ENCODE results near the gene COL6A2.
"Not testable (repeated sequence)": the region's sequence is repeated elsewhere in the genome, so short reads cannot be mapped to it uniquely, and the experiment has no call there.

Gene COL6A2

DNA sequence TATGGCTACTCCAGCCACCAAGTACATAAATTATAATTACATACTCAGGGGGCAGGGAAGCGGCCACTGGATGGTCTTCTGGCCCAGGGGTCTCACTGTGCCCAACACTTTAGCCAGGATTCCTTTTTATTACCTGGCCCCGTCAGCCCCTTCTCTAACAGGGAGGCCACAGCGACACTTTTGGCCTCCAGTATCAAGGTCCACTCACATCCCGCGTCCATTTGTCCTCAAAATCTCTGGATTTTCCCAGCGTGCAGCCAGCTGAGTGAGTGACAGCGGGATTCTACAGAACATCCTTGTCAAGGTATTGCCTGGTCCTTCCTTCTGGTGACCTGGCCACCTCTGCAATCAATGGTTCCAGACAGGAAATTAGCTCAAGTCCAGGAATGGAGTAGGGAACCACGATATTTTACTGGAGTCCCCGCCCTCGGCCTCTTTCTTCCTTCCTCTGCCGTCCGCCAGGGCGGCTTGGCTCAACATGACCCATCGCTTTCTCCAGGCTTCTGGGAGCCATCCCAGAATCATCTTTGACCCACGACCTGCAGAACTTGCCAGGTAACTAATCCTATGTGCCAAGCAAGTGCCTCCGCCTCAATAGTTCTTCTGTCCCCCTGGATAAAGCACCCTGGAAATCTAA, 2.7 kb upstream of the COL6A2 start:
- no peak for DNase-seq

DNA sequence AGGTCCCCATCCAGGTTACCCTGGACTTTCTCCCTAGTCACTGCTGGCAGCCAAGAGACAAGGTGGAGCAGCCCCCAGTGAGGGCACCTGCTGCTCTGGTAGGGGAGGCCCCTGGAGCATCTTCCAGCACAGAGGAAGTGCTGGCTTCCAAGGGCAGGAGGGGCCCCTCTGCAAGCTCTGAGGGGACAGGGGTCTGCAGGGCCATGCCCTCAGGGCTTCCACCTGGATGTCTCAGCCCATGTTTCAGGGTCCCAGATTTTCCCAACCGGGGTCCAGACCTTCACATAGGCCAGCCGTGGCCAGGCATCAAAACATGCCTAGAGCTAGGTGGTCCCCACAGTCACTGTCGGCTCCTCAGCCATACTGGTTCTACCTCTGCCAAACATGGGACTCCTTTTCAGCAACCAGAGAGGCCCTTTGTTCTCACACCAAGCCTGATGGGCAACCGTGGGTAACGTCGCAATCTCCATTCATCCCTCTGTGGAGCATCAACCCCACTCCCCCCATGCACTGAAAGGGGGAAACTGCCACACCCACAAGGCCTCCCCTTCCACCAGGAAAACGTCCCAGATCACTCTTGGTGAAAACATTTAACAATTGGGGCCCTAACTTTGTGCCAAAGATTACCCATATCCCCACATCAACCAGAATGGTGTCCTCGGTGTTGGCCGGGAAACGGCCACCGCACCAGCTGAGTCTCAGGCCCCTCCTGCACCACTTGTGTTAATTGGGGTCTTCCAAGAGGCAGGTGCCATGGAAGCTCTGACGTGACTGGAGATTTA, 1.9 kb upstream of the COL6A2 start:
- no peak for DNase-seq

DNA sequence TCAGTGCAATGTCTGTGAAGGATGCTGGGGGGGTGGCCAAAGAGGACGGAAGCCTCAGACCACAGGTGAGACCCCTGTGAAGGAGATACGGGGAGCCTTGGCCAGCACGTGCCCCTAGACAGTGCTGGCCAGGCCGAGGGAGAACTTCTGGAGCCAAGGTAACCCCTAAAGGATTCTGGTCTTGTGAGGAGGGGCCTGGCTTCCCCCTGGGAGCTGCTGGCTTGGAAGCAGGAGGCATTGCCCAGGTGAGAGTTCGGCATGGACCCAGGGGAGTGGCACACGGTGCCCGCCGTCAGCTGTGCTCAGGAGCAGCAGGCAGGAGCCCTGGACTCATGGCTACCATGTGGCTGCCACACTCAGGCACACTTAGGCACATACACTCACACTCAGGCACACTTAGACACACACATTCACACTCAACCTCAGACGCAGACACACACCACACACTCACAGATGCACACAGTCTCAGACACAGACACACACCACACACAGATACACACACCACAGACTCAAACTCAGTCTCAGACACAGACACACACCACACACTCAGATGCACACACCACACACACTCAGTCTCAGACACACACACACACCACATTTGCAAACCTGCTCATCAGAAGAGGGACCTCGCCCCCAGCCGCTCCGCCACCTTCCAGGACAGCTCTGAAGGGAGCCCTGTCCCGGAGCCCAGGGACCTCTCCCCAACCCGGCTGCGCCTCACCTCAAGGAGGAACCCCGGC, 1.1 kb upstream of the COL6A2 start:
- no peak for DNase-seq

- DNase-seq, result no peak
Measured at GRCh38 chr21:46098303-46099141, 610 bp downstream of the COL6A2 start.

- DNase-seq, result no peak
Measured at GRCh38 chr21:46099476-46099875, 1.6 kb downstream of the COL6A2 start.

GRCh38 chr21:46100020-46100419, 2.1 kb downstream of the COL6A2 start:
- DNase-seq, result no peak

- DNase-seq, result no peak
Measured at GRCh38 chr21:46100426-46100825, 2.5 kb downstream of the COL6A2 start.

DNA sequence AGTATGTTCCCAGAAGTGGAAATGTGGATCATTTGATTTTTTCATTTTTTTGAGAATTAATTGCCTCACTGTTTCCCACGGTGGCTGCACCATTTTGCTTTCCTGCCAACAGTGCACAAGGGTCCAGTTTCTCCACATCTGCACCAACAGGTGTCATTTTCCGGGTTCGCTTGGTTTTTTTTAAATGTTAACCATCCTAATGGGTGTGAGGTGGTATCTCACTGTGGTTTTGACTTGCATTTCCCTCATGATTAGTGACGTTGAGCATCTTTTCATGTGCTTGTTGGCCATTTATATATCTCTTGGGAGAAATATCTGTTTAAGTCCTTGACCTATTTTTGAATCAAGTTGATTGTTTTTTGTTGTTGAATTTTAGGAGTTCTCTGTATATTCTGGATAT, 3.0 kb downstream of the COL6A2 start:
- no peak for DNase-seq

DNA sequence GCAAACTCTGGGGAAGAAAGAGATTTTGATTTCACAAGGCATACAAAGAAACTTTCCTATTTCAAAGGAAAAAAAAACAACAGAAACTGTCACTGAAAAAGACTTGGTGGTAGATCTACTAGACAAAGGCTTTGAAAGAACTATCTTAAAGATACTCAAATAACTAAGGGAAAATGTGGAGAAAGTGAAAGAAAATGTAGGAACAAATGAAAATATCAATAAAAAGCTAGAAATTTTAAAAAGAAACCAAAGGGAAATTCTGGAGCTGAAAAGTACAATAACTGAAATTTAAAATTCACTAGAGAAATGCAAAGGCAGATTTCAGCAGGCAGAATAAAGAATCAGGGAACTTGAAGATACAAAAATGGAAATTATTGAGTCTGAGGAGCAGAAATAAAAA, 6.2 kb downstream of the COL6A2 start:
- no peak for DNase-seq

DNA sequence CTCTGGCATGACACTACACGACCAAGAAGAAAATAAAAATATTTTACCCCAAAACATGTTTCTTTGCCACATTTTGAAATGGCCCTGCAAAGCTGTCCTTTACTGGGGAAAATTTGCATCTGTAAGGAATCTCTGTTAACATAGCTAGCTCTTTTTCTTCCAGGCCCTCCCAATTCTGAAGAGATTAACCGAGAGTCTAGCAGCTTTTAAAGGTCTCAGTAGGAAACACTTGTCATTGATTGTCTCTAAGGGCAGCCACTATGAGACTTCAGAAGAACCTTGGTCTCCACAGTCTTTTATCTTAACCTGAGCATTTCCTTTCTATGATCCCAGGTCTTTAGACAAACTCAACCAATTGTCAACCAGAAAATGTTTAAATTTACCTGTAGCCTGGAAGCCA, 9.5 kb downstream of the COL6A2 start:
- DNase-seq, result not testable (repeated sequence)

DNA sequence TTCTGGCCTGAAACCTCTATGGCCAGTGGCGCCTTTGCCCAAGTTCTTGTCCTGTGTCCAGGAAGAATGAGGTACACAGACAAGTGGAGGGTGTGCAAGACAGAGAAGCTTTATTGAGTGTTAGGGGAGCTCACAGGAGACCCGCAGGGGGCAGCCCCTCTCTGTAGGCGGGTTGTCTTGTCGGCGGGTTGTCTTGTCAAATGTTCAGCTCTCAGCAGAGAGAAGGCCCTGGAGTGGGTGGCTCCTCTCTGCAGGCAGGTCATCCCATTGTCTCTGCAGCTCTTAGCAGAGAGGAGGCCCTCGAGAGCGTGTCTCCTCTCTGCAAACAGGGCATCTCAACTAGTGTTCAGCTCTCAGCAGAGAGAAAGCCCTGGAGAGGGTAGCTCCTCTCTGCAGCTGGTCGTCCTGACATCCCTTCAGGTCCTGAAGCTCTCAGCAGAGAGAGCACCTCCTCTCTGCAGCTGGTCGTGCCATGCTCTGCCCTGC, 11.0 kb downstream of the COL6A2 start:
- DNase-seq, result no peak

- no peak for DNase-seq
Measured at GRCh38 chr21:46109313-46110221, 11.7 kb downstream of the COL6A2 start.

DNA sequence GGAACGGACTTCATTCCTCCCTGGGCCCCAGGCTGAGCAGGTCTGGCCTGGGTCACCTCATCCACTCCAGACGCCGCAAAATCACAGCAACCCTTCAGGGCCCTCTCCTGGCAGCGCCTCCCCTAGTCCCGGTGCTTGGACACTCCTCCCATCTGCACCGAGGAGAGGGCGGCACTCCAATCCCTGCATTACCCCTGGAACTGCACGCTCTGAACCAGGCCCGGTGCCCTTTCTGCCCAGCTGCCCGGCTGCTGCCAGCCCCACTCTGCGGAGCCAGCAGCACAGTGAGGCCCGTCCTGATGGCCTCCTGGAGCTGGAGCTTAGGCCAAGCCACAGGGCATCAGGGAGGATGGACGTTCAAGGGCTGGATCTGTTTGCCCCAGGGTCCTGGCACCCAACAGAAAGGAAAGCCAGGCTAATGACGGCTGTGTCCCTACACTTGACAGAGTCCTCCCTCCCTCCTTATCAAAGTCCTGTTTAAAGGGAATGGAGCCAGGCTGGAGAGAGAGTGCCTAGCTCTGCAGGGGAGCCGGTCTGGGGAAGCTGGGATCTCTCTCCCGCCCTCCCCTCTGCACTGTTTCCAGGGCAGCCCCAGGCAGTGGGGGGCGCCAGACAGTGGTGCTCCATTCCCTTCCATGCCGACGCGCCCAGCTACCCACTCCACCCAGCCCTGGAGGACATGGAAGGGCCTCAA, 12.7 kb downstream of the COL6A2 start:
- DNase-seq, result no peak

GRCh38 chr21:46111193-46111571, 13.3 kb downstream of the COL6A2 start:
- DNase-seq, result no peak

DNA sequence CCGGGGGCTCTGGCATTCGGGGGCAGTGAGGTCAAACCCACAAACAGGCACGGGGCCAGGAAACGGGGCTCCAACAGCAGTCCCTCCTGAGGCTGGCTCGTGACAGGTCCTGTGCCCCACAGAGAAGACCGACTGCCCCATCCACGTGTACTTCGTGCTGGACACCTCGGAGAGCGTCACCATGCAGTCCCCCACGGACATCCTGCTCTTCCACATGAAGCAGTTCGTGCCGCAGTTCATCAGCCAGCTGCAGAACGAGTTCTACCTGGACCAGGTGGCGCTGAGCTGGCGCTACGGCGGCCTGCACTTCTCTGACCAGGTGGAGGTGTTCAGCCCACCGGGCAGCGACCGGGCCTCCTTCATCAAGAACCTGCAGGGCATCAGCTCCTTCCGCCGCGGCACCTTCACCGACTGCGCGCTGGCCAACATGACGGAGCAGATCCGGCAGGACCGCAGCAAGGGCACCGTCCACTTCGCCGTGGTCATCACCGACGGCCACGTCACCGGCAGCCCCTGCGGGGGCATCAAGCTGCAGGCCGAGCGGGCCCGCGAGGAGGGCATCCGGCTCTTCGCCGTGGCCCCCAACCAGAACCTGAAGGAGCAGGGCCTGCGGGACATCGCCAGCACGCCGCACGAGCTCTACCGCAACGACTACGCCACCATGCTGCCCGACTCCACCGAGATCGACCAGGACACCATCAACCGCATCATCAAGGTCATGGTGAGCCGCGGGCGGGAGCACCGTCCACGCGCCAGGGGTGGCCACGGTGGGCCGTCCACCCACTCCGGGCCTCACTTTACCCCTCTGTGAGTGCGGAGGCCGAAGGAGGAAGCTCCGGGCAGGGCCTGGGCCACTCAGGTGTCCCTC, 14.2 kb downstream of the COL6A2 start:
- DNase-seq, result no peak

GRCh38 chr21:46112725-46113215, 14.9 kb downstream of the COL6A2 start:
- DNase-seq, result no peak

GRCh38 chr21:46113497-46114176, 15.7 kb downstream of the COL6A2 start:
- no peak for DNase-seq

- DNase-seq, result no peak
Measured at GRCh38 chr21:46114963-46115362, 17.1 kb downstream of the COL6A2 start.

DNA sequence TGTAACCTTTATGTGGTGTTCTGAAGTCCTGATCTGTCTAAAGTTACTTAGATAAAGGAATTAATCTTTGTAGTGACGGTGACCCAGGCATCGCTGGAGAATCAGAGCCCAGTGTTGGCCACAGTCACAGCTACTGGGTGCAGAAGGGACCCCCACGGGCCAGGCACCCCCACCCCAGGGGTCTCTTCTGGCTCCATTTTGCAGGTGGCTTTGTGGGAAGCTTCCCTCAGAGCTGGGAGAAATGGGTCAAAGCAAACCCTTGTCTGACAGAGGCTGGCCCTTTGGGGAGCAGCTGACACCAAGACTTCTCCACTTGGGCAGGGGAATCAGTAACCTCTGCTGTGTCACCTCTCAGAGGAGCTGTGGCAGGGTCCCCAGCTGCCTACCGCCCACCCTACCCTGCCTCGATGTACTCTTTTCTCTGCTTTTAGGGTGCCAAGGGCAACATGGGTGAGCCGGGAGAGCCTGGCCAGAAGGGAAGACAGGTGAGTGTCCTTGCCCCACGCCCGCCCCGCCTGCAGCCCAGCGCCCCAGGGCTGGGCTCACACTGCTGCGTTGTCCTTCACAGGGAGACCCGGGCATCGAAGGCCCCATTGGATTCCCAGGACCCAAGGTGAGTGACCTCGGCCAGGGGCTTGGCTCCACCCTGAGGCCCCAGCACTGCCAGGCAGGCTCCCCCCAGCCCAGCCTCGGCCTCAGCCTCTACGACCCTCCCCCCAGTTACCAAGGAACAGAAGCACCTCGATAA, 17.7 kb downstream of the COL6A2 start:
- no peak for DNase-seq
